Hepatocyte (in vitro differentiated cells): Measurements from ENCODE around the gene COQ8B. TPM values are rescaled to one million over a fixed set of nuclear protein-coding genes. Genes with fewer than 3 reads are reported as not detected.

Experiments
- DNase-seq: peaks from one replicate; pipeline ENCODE4 v3.0.0-alpha.2; 2016; ENCODE audit warnings: low spot score
- H2AFZ ChIP-seq: fragments of 200-600 bp; sonication (generic); 2 replicates; pipeline ENCODE4 v1.6.0; 2016; ENCODE audit warnings: antibody characterized with exemption, mild to moderate bottlenecking
- H3K27ac ChIP-seq: fragments of 200-600 bp; sonication (generic); 2 replicates; pipeline ENCODE4 v1.5.1; 2016; ENCODE audit warnings: mild to moderate bottlenecking
- H3K27me3 ChIP-seq: fragments of 200-600 bp; sonication (generic); 2 replicates; pipeline ENCODE4 v1.6.1; 2016
- H3K36me3 ChIP-seq: fragments of 200-600 bp; sonication (generic); replicated peaks from 2 replicates; pipeline ENCODE4 v1.5.1; 2016; ENCODE audit warnings: low read depth; ENCODE audit not compliant: insufficient read depth
- H3K4me1 ChIP-seq: fragments of 200-600 bp; sonication (generic); 2 replicates; pipeline ENCODE4 v1.5.1; 2016; ENCODE audit warnings: mild to moderate bottlenecking, moderate library complexity; ENCODE audit not compliant: insufficient read depth
- H3K4me2 ChIP-seq: fragments of 200-600 bp; sonication (generic); 2 replicates; pipeline ENCODE4 v1.6.0; 2016
- H3K4me3 ChIP-seq: fragments of 200-600 bp; sonication (generic); 2 replicates; pipeline ENCODE4 v1.5.1; 2016; ENCODE audit warnings: mild to moderate bottlenecking
- H3K79me2 ChIP-seq: fragments of 200-600 bp; sonication (generic); 2 replicates; pipeline ENCODE4 v1.6.0; 2017; ENCODE audit warnings: mild to moderate bottlenecking
- H3K9me2 ChIP-seq: fragments of 200-600 bp; sonication (generic); replicated peaks from 2 replicates; pipeline ENCODE4 v1.6.0; 2017; ENCODE audit warnings: mild to moderate bottlenecking; ENCODE audit not compliant: insufficient read depth
- H3K9me3 ChIP-seq: fragments of 200-600 bp; sonication (generic); 2 replicates; pipeline ENCODE4 v1.5.1; 2016; ENCODE audit warnings: low read depth, mild to moderate bottlenecking
- H4K20me1 ChIP-seq: fragments of 200-600 bp; sonication (generic); 2 replicates; pipeline ENCODE4 v1.6.0; 2016; ENCODE audit warnings: mild to moderate bottlenecking; ENCODE audit not compliant: insufficient read depth, poor library complexity, severe bottlenecking
- CTCF ChIP-seq: fragments of 200-600 bp; sonication (generic); IDR thresholded peaks from 2 replicates; pipeline ENCODE4 v1.5.1; 2016; ENCODE audit warnings: antibody characterized with exemption, mild to moderate bottlenecking; ENCODE audit not compliant: poor library complexity
- EZH2 ChIP-seq: fragments of 200-600 bp; sonication (generic); IDR thresholded peaks from 2 replicates; pipeline ENCODE4 v1.6.1; 2016; ENCODE audit warnings: antibody characterized with exemption, mild to moderate bottlenecking, borderline replicate concordance
- EZH2phosphoT487 ChIP-seq: fragments of 200-600 bp; sonication (generic); IDR thresholded peaks from one replicate; pipeline ENCODE4 v1.6.1; 2018; ENCODE audit warnings: antibody characterized with exemption, mild to moderate bottlenecking, low read depth, moderate library complexity; ENCODE audit not compliant: unreplicated experiment, severe bottlenecking
- WGBS: methylation state at CpG from one replicate; pipeline ENCODE4 v1.1.6; 2016; ENCODE audit warnings: low lambda C conversion rate; ENCODE audit errors: missing lambda C conversion rate; 5-methylcytosine and 5-hydroxymethylcytosine counted together
- polyA plus RNA-seq: library from polyadenylated mRNA; unstranded; fragments of >200 nt; fragmentation: Nextera tagmentation; extraction: Ambion mirVana; gene quantifications from 2 replicates; pipeline ENCODE4 v1.2.1, GENCODE V29; 2016
- total RNA-seq: library from RNA; depleted of rRNA; stranded (reverse); fragments of >200 nt; gene quantifications from 2 replicates; pipeline ENCODE4 v1.2.3, GENCODE V29; 2014

COQ8B gene
- total and polyA plus RNA-seq, 2 experiments from 2014 or later = 40.2 to 49.2 TPM

- no peak overlapping the region for H3K4me2 ChIP-seq
- TF ChIP-seq CTCF = no peak
- TF ChIP-seq EZH2phosphoT487 = no peak
- TF ChIP-seq EZH2 = no peak
- 95% methylated on average over 9 of the region's 9 CpGs for WGBS
- H3K36me3 ChIP-seq = no peaks in the 10 kb centered on the region
- no peaks in the 10 kb centered on the region for H3K27me3 ChIP-seq
- H3K4me3 ChIP-seq = no peak overlapping the region
- no peaks in the 10 kb centered on the region for H3K79me2 ChIP-seq
- H4K20me1 ChIP-seq = no peaks in the 10 kb centered on the region
- no peak for DNase-seq
- H3K4me1 ChIP-seq = no peaks in the 10 kb centered on the region
- no peak overlapping the region for H3K27ac ChIP-seq
- no peaks in the 10 kb centered on the region for H3K9me2 ChIP-seq
- H2AFZ ChIP-seq = no peak overlapping the region
- H3K9me3 ChIP-seq = no peaks in the 10 kb centered on the region
Observed at GRCh38 chr19:40700083-40700482, 16.6 kb downstream of the COQ8B start.

GRCh38 chr19:40697007-40697406 lies 19.7 kb downstream of the COQ8B start:
- H3K4me2 ChIP-seq = no peak overlapping the region
- no peak overlapping the region for H2AFZ ChIP-seq
- no peaks in the 10 kb centered on the region for H3K9me2 ChIP-seq
- 96% methylated on average over 6 of the region's 6 CpGs for WGBS
- H3K9me3 ChIP-seq = no peaks in the 10 kb centered on the region
- no peak overlapping the region for H3K4me3 ChIP-seq
- H4K20me1 ChIP-seq = no peaks in the 10 kb centered on the region
- H3K27ac ChIP-seq = no peak overlapping the region
- no peaks in the 10 kb centered on the region for H3K36me3 ChIP-seq
- TF ChIP-seq EZH2 (no peak), EZH2phosphoT487 (no peak), CTCF (no peak)
- no peaks in the 10 kb centered on the region for H3K79me2 ChIP-seq
- DNase-seq = no peak
- H3K4me1 ChIP-seq = no peaks in the 10 kb centered on the region
- no peaks in the 10 kb centered on the region for H3K27me3 ChIP-seq

- TF ChIP-seq CTCF (no peak), EZH2phosphoT487 (no peak), EZH2 (no peak)
- WGBS = 92% methylated on average over 5 of the region's 5 CpGs
- no peaks in the 10 kb centered on the region for H3K9me2 ChIP-seq
- H3K4me1 ChIP-seq = no peaks in the 10 kb centered on the region
- H2AFZ ChIP-seq = no peak overlapping the region
- no peak for DNase-seq
- no peaks in the 10 kb centered on the region for H3K9me3 ChIP-seq
- no peak overlapping the region for H3K4me3 ChIP-seq
- no peaks in the 10 kb centered on the region for H3K36me3 ChIP-seq
- no peaks in the 10 kb centered on the region for H4K20me1 ChIP-seq
- H3K27ac ChIP-seq = no peak overlapping the region
- no peaks in the 10 kb centered on the region for H3K27me3 ChIP-seq
- no peak overlapping the region for H3K4me2 ChIP-seq
- no peaks in the 10 kb centered on the region for H3K79me2 ChIP-seq
Observed at GRCh38 chr19:40695881-40696280, 20.8 kb downstream of the COQ8B start.

GRCh38 chr19:40693896-40694295 lies 22.8 kb downstream of the COQ8B start:
- WGBS = 86% methylated on average over 3 of the region's 4 CpGs
- H3K4me3 ChIP-seq = no peak overlapping the region
- H3K36me3 ChIP-seq = no peaks in the 10 kb centered on the region
- H3K4me2 ChIP-seq = no peak overlapping the region
- no peak for TF ChIP-seq EZH2
- TF ChIP-seq CTCF = no peak
- TF ChIP-seq EZH2phosphoT487 = no peak
- no peaks in the 10 kb centered on the region for H3K9me3 ChIP-seq
- H2AFZ ChIP-seq = no peak overlapping the region
- no peak overlapping the region for H3K27ac ChIP-seq
- no peaks in the 10 kb centered on the region for H3K27me3 ChIP-seq
- no peaks in the 10 kb centered on the region for H3K9me2 ChIP-seq
- peaks cover 2% of the 10 kb centered on the region for H3K4me1 ChIP-seq
- no peaks in the 10 kb centered on the region for H4K20me1 ChIP-seq
- DNase-seq = no peak
- H3K79me2 ChIP-seq = peaks cover 13% of the 10 kb centered on the region
